Esophagus mucosa (tissue), 1 donor: ENCODE measurements around the gene ATG13. TPM values are rescaled to one million over a fixed set of nuclear protein-coding genes. Genes with fewer than 3 reads are reported as not detected.
"Not testable (repeated sequence)": the region's sequence is repeated elsewhere in the genome, so short reads cannot be mapped to it uniquely, and the experiment has no call there.

Experiments
- ATAC-seq: fragments of 200-7000 bp; cut with Tn5 transposase; one replicate; pipeline ENCODE4 v1.9.1; 2020
- total RNA-seq: library from RNA; stranded (reverse); gene quantifications from one replicate; pipeline ENCODE4 v1.2.4, GENCODE V29; 2023
- donor health status: DM: yes; HTN: yes; CAD: no.

ATG13 gene
- 37.3 TPM for total RNA-seq

DNA sequence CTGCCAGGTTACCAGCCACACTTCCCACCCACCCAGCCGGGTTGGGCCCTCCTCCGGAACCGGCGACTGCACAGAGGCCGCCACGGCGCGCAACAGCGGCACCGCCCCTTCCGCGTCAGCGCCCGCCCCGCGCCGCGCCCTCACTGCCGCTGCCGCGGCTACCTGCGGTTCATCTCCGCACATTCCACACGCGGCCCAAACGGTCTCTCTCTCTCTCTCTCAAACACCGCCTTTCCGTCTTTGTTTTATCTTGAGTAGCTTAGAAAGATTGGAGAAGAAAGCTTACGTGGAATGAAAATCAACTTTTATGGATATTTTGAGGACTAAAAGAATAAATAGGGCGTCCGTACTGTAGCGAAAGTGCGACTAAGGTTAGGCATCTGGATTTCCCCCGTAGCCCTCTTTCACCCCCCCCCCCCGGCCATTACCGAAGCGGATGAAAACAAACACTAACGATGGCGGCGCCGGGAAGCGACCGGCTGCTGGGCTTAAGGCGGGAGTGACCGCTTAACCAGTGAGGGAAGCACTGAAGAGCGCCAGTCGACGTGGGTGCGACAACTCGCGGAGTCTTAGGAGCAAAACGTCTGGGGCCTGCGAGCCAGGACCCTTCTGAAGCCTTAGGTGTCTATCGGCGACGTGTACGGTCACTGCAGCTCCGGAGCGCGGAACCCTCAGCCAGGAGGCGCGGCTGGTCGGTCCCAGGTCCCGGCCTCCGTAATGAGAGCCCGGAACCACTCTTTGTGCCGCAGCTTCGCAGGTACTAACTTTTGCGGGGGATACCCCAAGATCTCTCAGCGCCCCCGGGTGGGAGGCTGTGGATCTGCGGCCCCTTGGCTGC is at the start of gene ATG13, which contains the start of gene HARBI1:
ATG13 (plus strand) TSS at position 420 of the 838 bp plus-strand sequence. CDS start 26,739 bp downstream, outside the sequence.
HARBI1 (minus strand) TSS at position 94 of the 838 bp plus-strand sequence. CDS start 990 bp downstream, outside the sequence.
- peak; percentile 98 for ATAC-seq

DNA sequence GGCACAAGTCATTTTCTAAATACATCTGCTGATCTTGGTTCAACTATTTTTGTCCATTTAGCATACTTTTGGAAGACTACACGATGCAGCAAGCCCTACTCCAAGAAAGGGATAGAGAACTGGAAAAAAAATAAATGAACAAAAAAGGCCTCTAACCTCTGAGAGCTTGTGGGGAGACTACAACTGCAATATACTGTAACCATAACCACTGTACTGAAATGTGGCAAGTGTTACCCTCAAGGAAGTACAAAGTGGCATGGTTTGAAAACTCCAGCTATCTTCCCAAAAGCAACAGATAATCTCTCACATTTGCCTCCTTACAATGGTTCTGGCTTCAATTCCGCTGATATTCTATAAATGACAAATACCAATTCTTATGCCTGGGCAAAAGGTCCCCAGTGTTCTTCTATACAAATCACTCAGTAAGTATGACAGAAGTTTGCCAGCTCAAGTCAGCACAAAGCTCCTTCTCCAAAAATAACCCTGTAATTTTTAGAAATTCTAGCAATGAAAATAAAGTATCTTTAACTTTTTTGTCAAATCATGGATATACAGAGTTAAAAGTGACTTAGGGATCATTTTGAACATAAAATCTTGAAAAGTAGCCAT is 46.5 kb upstream of the ATG13 start:
- no peak for ATAC-seq

DNA sequence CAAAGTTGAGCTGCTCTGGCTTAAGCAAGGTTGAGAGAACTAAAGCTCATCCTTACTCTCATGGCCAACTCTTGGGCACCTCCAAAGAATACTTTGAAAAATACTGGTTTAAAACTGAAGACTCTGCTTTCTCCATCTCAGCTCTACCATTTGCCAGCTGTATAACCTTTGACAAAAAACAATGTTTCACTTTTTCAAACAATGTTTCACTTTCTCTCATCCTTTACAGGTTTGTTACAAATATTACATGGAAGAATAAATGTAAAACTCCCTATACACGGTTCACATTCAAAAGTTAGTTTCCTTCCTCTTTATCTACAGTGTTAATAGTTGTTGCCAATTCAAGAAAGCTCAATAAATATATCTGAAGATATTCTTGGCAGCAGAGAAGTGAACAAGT is 42.7 kb upstream of the ATG13 start:
- no peak for ATAC-seq

DNA sequence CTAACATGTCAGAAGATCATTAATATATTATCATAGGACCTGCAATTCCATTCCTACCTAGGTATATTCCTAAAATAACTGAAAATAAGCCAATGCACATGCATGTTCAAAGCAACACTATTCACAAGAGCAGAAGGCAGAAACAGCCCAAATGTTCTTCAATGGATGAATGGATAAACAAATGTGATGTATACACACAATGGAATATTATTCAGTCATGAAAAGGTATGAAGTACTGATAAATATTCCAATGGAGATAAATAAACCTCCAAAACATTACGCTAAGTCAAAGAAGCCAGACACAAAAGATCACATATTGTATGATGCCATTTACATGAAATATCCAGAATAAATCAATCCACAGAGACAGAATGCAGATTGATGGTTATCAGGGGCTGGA is 40.3 kb upstream of the ATG13 start:
- ATAC-seq, result no peak

DNA sequence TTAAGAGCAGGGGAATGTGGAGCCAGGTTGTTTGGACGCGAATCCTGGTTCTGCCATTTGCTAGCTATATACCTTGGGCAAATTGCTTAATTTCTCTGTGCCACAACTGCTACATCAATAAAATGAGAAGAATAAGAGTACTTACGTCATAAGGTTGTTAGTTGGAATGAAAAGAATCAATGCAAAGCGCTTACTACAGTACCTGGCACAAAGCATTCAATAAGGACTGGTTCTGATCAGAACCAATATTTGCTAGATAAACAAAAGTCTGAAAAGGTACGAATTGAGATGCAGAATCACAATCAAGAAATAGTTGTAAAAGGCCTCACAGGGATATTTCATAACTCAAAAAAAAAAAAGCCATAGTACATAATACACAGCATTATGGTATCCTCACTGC is 34.8 kb upstream of the ATG13 start:
- no peak for ATAC-seq

DNA sequence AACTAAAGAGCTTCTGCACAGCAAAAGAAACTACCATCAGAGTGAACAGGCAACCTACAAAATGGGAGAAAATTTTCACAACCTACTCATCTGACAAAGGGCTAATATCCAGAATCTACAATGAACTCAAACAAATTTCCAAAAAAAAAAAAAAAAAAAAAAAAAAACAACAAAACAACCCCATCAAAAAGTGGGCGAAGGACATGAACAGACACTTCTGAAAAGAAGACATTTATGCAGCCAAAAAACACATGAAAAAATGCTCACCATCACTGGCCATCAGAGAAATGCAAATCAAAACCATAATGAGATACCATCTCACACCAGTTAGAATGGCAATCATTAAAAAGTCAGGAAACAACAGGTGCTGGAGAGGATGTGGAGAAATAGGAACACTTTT is 33.8 kb upstream of the ATG13 start:
- ATAC-seq, result not testable (repeated sequence)

DNA sequence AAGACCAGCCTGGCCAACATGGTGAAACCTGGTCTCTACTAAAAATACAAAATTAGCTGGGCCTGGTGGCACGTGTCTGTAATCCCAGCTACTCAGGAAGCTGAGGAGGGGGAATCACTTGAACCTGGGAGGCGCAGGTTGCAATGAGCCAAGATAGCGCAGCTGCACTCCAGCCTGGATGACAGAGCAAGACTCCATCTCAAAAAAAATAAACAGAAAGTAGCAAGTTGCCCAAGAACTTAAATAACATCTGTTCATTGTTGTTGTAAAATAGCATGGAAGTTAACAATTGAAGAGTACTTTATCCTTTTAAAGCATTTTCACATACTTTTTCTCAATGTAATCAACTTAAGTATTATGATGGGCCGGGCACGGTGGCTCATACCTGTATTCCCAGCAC is 29.2 kb upstream of the ATG13 start:
- no peak for ATAC-seq

DNA sequence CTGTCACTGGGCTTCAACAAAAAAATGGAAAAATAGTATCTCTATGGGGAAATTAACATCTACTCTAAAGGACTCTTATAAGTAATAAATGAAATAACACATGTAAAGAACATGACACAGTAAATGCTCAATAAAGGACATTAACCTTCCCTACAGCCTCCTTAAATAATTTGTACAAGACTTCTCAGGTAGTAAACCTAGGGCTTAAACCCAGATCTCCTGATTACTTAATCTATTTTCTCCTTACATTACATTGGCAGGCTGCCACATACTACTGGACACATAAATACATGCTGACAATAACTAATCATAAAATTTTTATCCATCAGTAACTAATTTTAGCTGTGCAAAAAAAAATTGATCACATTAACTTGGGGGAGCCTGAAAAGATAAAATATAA is 28.4 kb upstream of the ATG13 start:
- ATAC-seq, result no peak

DNA sequence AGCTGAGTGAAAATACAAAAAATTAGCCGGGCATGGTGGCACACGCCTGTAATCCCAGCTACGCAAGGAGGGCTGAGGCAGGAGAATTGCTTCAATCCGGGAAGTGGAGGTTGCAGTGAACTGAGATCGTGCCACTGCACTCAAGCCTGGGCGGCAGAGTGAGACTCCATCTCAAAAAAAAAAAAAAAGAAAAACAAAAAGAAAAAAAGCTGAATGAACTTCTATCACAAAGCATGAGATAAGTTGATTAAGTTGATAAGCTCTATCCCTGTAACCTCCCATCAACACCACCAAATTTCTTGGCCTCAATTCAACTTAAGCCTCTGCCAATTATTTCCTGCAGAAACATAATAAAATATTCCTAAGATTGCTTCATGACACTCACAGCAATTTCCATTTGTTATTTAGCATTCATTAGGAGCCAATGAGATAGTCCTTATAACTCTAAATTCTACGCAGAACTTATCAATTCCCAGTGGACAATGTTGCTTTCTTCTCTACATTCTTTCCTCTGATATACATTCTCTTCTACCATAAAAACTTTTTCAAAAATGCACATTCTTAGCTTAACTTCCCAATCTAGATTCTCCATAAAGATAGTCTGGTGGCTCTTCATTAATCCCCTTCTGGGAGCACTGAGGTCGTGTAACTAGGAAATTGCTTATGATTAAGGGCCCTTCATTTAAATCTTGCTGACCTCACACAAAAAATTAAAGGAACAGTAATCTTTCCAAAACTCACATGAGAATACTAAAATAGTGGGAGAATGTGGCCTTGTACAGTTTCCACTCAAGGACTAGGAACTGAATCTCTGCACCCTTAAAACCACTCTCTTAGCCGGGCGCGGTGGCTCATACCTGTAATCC is 26.4 kb upstream of the ATG13 start:
- no peak for ATAC-seq

DNA sequence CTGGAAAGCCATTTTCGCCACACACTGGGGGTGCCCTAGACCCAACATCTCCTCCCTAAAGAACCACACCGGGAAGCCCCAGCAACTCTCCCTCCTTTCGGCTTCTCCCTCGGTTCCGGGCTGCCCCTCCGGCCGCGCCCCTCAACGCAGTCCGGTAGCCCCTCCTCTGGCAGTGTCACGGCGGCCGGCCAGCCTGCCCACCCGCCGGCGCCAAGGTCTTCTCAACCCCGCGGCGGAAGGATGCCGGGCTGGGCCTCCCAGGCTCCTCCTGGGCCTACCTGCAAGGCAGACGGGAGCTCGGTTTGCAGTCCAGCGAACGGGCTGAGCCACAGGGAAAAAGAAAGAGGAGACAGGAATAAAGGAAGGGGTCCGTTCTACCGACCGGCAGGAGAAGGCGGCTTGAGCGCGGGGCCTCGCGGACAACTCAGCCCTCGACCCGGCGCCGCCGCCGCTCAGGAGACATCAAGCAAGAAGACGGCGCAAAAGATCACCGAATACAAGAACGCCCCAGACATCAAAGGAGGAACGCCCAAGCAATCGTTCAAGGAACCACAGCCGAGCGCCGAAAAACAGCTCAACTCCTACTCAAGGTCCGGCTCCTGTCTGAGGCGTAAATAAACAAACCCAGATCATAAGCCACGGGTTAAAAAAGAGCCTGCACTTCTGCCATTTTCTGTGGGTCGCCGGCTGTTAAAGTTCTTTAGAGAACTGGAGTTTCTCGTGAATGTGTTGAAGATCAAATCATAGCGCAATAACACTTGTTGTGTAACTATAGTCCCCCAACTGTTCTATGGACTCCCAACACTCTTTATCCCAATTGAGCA is 23.6 kb upstream of the ATG13 start, which contains the start of gene AMBRA1:
AMBRA1 (minus strand) TSS at position 474 of the 824 bp plus-strand sequence. CDS start 45,643 bp downstream, outside the sequence.
- peak; percentile 88 for ATAC-seq

DNA sequence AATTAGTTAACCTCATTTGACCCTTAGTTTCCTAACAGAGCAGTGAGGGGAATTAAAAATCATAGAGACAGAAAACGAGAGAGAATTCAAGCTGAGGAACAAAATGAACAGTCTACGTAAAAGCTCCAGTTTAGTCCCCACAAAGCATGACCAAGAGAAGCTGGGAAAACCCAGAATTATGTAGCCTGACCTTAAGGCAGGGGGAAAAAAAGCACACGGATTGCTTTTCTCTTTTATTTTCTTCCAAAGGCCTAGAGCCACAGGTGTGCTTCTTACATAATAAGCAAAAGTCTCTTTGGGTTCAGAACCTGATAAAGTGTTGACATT is 23.0 kb upstream of the ATG13 start:
- ATAC-seq, result no peak

DNA sequence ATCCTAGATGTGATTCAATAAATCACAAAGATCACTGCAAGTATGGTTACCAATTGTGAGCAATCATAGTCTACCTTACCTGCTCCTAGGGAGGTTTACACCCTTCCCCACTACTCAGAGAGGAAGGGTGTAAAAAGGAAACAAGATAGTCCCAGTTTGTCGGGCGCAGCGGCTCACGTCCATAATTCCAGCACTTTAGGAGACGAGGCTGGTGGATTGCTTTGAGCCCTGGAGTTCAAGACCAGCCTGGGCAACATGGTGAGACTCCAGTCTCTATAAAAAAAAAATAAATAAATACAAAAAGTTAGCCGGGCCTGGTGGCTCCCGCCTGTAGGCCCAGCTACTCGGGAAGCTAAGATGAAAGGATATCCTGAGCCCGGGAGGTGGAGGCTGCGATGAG is 22.6 kb upstream of the ATG13 start:
- no peak for ATAC-seq

DNA sequence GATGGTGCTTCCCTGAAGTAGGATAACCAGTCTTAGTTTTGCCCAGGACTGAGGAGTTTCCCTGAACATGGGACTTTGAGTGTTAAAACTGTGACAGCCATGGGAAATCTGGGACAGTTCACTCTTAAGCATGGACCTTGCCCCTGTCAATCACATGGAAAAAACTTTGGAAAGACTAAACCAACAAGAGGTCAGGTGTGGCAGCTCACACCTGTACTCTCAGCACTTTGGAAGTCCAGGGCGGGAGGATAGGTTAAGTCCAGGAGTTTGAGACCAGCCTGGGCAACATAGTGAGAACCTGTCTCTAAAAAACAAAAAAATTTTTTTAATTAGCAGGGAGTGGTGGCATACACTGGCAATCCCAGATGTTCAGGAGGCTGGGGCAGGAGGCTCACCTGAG is 20.2 kb upstream of the ATG13 start:
- ATAC-seq, result no peak

DNA sequence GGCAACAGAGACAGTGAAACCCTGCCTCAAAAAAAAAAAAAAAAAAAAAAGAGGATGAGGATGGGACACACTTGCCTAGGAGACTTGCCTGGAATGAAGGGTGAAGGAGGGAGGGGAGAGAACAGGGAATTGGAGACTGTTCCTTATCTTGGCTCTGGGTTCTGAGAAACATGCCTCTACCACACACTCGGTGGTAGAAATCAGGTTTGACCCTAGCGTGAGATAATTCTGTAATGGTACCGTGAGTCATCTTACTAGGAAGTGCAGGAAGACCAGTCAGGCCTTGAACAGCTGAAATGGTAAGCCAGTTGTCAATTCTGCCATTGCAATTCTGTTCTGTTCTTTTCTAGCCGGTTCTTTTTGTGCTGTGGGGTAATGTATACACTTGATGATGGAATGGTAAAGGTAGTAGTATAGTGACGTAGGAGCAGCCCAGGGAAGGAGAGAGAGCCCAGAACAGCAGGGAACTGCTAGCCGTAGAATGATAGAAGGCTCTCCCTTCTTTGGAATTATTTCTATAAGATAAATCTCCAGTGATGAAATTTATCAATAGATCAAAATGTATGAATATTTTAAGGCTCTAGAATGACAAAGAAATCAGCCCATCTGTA is 19.6 kb upstream of the ATG13 start:
- no peak for ATAC-seq

DNA sequence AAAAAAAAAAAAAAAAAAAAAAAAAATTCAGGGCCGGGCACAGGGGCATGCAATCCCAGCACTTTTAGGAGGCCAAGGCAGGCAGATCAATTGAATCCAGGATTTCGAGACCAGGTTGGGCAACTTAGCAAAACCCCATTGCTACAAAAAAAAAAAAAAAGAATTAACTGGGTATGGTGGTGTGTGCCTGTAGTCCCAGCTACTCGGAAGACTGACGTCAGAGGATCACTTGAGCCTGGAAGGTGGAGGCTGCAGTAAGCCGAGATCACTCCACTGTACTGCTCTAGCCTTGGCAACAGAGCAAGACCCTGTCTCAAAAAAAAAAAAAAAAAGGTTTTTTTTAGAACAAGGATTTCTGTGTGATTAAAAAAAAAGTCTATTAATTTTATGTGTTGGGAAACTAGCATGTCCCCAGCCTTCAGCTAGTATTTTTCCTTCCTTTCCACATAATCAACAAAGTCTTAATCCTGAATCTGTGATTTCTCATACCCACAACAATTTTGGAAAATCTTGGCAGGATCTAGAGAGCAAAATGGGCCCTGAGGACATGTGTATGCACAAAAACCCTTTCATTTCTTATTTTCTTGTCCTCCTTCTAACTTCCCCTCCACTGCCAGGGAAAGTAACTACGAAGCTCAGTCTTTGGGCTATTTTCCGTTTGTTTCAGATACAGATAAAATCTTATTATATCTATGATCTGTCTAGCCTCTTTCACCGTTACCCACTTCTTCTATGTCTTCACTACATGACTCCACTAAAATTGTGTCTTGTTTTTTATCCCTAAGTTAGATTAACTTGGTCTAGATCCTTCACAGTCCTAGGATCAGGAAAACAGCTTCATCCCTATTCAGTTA is 17.8 kb upstream of the ATG13 start:
- ATAC-seq, result no peak

DNA sequence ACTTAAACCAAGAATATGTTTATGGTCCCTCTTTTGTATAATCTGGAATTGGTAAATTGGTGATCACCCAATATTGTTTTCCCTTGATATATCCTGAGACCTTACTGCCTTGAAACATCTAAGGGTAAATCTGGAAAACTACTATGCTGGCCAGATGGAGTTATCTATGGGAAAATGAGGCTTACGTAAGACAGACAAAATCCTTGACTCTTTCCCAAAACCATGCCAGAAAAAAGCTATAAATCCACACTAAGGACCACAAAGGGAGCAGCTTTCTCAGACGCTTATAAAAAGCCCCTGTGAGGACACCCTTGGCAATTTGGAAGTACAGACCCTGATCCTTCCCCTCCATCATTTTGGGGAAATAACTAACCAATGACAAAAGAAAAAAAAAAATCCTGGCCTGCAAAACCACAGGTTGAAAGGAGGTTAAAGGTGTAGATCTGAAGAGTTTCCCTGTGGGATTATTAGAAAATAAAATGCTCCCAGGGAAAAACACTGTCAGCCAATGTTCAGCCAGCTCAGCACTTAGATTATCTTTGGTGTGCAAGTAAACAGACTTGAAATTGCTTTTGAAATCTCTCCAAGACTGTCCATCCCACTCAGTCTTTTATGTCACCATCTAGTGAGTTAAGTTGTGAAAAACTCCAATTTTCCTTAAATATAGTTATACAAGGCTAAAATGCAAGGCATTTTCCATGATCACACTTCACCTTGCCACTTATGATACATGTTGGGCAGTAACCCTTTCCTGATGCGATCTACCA is 17.0 kb upstream of the ATG13 start:
- ATAC-seq, result no peak

DNA sequence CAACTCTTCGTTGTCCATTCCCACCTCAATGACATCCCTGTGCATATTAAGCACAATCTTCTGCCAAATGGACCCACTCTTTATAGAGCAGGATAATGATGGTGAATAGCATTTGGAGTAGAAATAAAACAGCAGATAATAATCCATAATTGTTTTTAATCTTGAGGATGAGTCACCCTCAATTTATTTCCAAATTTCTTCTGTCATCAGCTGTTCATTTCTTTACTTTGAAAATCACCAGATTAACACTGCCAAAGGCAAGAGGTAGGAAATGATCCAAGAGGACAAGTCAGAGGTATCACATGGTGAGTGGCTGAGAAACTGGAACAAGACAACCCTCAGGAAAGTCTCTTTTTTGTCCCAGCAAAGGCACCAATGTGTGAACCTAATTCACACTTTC is 16.2 kb upstream of the ATG13 start:
- peak; percentile 59 for ATAC-seq

DNA sequence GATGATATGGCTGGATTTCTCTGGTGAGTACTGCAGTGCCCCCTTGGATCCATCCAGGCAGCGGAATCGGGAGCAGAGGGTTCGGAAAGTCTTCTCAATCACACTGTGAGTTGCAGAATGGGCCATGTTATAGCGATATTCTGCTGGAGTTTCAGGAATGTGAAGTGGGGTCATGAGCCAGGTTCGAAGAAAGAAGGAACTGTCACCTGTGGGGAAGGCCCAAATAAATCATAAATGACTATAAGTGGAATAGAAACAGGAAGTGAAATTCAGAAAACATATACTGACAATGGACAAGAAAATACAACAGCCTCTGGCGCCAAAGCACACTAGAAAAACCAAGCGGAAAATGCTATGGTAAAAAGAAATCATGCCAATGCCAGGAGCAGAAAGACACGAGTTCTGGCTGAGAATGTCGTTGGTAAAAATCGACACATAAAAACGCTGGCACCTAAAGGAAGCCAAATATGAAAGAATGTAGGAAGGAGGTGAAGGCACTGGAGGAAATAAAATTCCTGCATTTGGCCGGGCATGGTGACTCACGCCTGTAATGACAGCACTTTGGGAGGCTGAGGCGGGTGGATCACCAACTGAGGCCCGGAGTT is 13.5 kb upstream of the ATG13 start:
- no peak for ATAC-seq

DNA sequence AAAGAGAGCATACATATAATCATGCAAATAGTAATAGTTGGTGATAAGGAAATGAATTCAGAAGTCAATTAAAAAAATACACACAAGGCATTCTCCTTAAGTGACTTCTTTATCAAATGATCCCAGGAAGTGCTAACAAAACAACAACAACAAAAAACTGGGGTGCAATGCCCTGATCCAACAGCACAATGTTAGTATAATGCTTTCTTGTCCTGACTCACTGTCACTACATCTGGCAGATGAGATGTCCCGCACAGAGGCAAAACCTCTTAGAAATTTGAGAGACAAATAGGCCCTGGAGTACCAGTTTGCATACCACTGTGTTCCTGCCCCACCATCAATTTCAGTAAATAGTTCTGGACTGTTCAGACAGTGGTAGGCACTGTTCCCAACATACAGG is 12.6 kb upstream of the ATG13 start:
- no peak for ATAC-seq

DNA sequence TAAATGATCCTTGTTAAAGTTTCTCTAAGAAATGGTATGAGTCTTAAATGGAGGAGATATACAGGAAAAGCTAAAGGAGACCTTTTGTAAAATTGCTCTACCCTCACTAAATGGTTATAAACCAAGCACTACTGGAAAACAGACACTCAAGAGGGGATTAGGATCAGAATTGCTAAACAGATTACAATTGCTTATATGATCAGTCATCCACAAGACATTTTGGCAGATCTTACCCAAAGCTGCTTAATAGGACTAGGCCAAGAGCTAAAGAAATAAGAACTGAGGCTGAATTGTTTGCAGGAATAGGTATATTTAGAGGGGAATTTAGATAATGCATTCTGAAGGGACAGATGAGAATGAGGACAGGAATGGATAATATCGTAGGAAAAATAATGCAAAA is 9.8 kb upstream of the ATG13 start:
- ATAC-seq, result no peak
